ENCODE data around the gene APOA1.

Gene APOA1

DNA sequence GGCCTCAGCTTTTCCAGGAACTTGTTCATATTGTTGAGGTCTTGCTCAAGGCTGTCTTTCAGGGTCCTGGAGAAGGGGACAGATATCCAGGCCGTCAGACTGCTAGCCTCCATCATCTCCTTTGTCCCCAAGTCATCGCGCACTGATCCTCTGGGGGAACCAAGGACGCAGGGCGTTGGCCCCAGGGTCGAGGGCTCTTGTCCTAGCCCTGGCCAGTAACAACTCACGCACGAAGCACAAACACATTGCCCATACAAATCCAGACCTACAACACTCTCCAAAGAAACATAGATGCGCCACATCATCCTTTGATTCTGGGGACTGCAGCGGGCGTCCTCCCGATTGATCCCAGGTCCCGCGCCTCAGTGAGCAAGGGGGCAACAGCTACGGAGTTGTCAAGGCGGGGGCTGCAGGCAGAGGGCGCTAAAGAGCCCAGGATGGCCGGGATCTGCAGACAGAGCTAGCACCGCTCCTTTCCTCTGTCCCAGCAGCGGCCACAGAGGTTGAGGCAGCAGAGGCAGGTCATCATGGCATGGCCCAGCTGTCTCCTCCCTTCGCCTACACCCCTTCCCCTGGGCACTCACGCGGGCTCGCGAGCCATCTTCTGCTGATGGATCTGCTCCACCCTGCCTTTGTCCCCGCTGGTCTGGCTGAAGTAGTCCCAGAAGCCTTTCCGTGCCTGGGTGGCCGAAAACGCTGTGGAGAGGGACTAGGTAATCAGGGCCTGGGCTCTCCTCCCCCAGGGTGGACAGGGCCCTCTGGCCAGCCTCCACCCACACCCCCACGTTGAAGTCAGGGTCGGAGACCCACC lies 46.2 kb downstream of the APOA1 start:
- peak; percentile 57 to 59 for DNase-seq (ENCODE audit: low read depth in 1 of 2, low spot score in 1 of 2)

- no peak for DNase-seq (ENCODE audit: low read depth in 1 of 2, low spot score in 1 of 2)
Measured at GRCh38 chr11:116790167-116791001, 47.0 kb downstream of the APOA1 start.

DNA sequence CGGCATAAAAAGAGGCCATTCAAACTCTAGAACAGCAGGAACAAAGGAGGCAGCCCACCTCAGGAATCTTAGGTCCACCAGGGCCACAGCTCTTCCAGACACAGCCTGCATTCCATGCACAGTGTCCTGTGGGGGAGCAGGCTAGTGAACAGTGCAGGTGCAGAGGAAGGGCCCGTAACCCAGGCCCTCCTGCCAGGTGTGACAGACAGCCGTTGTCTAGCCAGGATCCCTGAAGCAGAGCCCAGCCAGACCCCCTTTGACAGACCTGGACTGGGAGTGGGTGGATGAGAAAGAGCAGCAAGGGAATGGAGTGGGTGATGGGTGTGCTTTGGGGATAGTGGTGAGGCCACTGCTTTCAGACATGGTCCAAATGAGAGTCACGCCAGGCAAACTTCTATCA lies 48.4 kb downstream of the APOA1 start:
- no peak for DNase-seq (ENCODE audit: low read depth in 1 of 2, low spot score in 1 of 2)

- no peak for DNase-seq (ENCODE audit: low read depth in 1 of 2, low spot score in 1 of 2)
Measured at GRCh38 chr11:116788534-116788933, 48.9 kb downstream of the APOA1 start.

DNA sequence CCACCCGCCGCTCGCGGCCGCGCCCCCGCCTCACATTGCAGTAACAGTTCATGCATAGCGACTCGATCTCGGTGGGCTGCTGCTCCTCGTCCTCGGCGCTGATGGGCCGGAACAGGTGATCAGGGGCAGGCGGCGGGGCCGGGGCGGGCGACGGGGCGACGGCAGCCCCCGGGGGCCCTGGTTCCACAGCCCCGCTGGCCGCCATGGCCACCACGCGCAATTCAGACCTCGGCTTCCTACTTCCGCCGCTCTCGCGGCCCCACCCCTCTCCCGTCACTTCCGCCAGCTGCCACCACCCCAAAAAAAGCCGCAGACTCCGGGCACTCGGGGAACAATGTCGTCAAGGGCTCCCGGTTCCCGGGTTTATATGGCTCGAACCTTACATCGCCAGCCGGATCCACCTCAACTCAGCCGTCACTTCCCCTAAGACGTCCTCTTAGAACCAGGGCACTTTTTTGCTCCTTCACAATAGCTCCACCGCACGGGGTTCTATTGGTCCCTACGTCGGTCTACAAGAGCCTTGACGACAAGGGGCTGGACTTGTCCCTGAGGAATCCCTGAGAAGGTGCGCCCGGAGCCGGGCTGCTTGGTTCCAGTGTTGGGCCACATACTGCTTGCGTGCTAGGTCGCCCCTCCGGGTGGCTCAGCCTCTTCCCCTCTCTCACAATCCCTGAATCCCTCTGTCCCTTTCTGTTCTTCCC lies 49.5 kb downstream of the APOA1 start, which contains the start of gene ZPR1:
ZPR1 (minus strand) TSS at position 238 of the 701 bp plus-strand sequence; CDS start at position 205, 33 bp downstream.
- peak; percentile 74 for DNase-seq (ENCODE audit: low read depth in 1 of 2, low spot score in 1 of 2)

DNA sequence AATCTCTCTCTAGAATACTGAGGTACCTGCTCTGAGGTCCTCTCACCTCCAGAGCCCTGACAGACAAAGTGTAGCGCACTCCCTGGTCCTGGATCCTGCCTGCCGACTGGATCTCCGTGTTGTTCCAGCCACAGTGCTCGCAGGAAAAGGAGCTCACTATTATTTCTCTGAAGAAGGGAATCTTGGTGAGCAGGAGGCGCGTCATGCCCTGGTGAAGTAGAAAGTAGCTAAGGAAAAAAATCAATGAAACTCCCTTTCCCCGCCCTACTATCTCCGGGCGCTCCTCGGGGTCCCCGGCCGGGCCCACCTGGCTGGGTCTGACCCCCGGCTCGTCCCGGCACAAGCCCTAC lies 50.0 kb downstream of the APOA1 start:
- no peak for DNase-seq (ENCODE audit: low read depth in 1 of 2, low spot score in 1 of 2)

DNA sequence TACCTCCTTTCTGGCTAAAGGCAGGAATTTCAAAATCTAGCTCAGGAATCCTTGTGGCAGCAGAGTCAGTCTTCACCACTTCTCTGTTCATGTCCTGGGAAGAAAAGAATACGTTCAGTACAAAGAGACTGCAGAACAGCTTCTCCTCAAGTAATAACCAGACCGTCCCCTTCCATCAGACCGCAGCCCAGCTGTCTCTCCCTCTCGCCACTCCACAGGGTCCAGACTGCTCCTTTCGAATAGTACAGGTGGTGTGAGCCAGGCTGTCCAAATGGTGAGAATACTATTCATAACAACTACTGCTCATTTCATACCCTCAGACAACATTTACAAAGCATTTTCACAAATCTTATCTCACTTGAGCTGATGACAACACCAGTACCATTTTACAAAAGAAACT lies 50.5 kb downstream of the APOA1 start:
- DNase-seq (ENCODE audit: low read depth in 1 of 2, low spot score in 1 of 2) = no peak

GRCh38 chr11:116786326-116786725 lies 51.1 kb downstream of the APOA1 start:
- DNase-seq (ENCODE audit: low read depth in 1 of 2, low spot score in 1 of 2) = no peak
